WTC11 (cell line): ENCODE data around the gene GPR3.

Source experiments
- GABPB1 ChIP-seq: sonication (generic); formaldehyde crosslinking; IDR thresholded peaks from 2 replicates; pipeline ENCODE4 v1.8.1; 2023; ENCODE audit warnings: mild to moderate bottlenecking, missing genetic modification reagents
- JUN ChIP-seq: sonication (generic); formaldehyde crosslinking; IDR thresholded peaks from 2 replicates; pipeline ENCODE4 v1.8.0; 2023; ENCODE audit warnings: mild to moderate bottlenecking, missing genetic modification reagents
- TF ChIP-seq, protein P1 (sequence below): sonication (generic); formaldehyde crosslinking; IDR thresholded peaks from 2 replicates; pipeline ENCODE4 v1.8.0; 2022; ENCODE audit warnings: mild to moderate bottlenecking, missing genetic modification reagents
- TF ChIP-seq, protein P2 (sequence below): sonication (generic); formaldehyde crosslinking; IDR thresholded peaks from 2 replicates; pipeline ENCODE4 v1.8.0; 2022; ENCODE audit warnings: mild to moderate bottlenecking, missing genetic modification reagents

DNA sequence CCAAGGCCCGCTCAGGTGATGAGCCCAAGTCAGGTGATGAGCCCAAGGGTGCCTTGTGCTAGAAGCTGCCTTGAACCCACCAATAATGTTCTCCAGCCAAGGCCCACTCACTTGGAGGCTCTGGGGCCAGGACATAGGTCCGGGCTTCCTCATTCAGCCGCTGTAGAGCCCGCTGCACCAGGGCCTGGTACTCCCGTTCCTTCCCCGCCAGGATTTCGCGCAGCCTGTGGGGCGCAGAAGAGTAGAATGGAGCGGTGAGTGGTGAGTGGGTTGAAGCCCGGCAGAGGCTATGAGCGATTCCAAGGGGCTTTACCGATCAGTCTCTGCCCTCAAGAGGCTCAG, 36.2 kb upstream of the GPR3 start:
- no peak for TF ChIP-seq JUN (CRISPR knock-in tag)
- TF ChIP-seq, protein P1, sequence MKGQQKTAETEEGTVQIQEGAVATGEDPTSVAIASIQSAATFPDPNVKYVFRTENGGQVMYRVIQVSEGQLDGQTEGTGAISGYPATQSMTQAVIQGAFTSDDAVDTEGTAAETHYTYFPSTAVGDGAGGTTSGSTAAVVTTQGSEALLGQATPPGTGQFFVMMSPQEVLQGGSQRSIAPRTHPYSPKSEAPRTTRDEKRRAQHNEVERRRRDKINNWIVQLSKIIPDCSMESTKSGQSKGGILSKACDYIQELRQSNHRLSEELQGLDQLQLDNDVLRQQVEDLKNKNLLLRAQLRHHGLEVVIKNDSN (CRISPR knock-in tag) = no peak
- TF ChIP-seq, protein P2, sequence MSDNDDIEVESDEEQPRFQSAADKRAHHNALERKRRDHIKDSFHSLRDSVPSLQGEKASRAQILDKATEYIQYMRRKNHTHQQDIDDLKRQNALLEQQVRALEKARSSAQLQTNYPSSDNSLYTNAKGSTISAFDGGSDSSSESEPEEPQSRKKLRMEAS (CRISPR knock-in tag) = no peak
- no peak for TF ChIP-seq GABPB1 (CRISPR knock-in tag)
